Gastrocnemius medialis (tissue), 4 donors: ENCODE results near the gene SIDT2.

Experiments used
- CTCF ChIP-seq, 5 experiments: fragments of 450-650 bp in 3 of 5; fragments of 200-600 bp in 2 of 5; sonication (generic) in 2 of 5; IDR thresholded peaks in 4 of 5; conservative IDR thresholded peaks in 1 of 5; 1 replicate in 4 of 5; 2 replicates in 1 of 5; pipeline ENCODE4 v1.5.1; 2016 to 2019; ENCODE audit warnings: antibody characterized with exemption in 5 of 5, mild to moderate bottlenecking in 3 of 5, moderate library complexity in 3 of 5
- POLR2A ChIP-seq, 2 donors: fragments of 450-650 bp; IDR thresholded peaks; one replicate each; pipeline ENCODE4 v1.6.1; 2017; ENCODE audit warnings: antibody characterized with exemption in 2 of 2, mild to moderate bottlenecking in 2 of 2, moderate library complexity in 2 of 2

DNA sequence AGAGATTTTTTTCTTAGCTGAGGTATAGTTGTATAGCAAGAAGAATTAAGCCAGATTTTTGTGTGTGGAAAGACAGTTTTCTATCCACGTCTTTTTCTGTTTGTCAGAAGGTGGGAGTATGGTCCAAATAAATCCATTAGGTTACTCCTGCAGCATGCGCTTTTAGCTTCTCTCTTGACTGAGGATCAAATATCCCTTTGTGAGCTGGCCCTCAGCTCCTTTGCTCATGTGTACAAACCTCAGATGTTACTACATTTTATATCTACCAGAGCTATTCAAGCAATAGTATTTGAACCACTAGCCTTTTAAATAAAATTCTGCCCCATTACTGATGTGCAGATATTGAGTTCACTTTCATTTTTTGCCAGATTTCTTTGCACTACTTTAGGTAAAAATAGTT lies 8.8 kb upstream of the SIDT2 start:
- TF ChIP-seq CTCF (IDR thresholded peaks at IDR 0.05 in 4 of 5, conservative IDR thresholded peaks at IDR 0.05 in 1 of 5): no peak
- no peak for TF ChIP-seq POLR2A (IDR thresholded peaks at IDR 0.05)
